Liver (tissue), 9 donors: Measurements from ENCODE around the gene DLEC1. TPM values are rescaled to one million over a fixed set of nuclear protein-coding genes. Genes with fewer than 3 reads are reported as not detected.

Experiments used
- DNase-seq: peaks from one replicate; pipeline ENCODE4 v3.0.0-alpha.2; 2017; ENCODE audit warnings: low spot score
- H3K27ac ChIP-seq, 2 donors: one replicate each; pipeline ENCODE4 v1.7.0; 2013; ENCODE audit warnings: inconsistent platforms in 2 of 2, low read length in 2 of 2, control low read depth in 1 of 2, low read depth in 1 of 2, mild to moderate bottlenecking in 1 of 2
- H3K27me3 ChIP-seq, 4 donors: one replicate each; pipeline versions ENCODE4 v1.6.1 to v1.7.0; 2013; ENCODE audit warnings: low read length in 3 of 4, inconsistent platforms in 1 of 4, mild to moderate bottlenecking in 1 of 4, moderate library complexity in 1 of 4; ENCODE audit not compliant: control insufficient read depth in 4 of 4, insufficient read depth in 4 of 4
- H3K36me3 ChIP-seq, 4 donors: one replicate each; pipeline versions ENCODE4 v1.6.1 to v1.7.0; 2013; ENCODE audit warnings: low read length in 3 of 4, mild to moderate bottlenecking in 3 of 4, low read depth in 1 of 4, moderate library complexity in 1 of 4; ENCODE audit not compliant: control insufficient read depth in 4 of 4, insufficient read depth in 3 of 4
- H3K4me1 ChIP-seq, 4 donors: one replicate each; pipeline versions ENCODE4 v1.6.1 to v1.7.0; 2013; ENCODE audit warnings: low read length in 3 of 4, mild to moderate bottlenecking in 3 of 4, moderate library complexity in 1 of 4; ENCODE audit not compliant: control insufficient read depth in 4 of 4, insufficient read depth in 4 of 4
- H3K4me3 ChIP-seq, 3 donors: one replicate each; pipeline versions ENCODE4 v1.6.1 to v1.7.0; 2013; ENCODE audit warnings: low read length in 3 of 3, control low read depth in 1 of 3, low read depth in 1 of 3, mild to moderate bottlenecking in 1 of 3
- H3K9ac ChIP-seq, 2 donors: one replicate each; pipeline ENCODE4 v1.7.0; 2013; ENCODE audit warnings: low read length in 2 of 2, mild to moderate bottlenecking in 2 of 2, moderate library complexity in 2 of 2, control low read depth in 1 of 2, low read depth in 1 of 2
- H3K9me3 ChIP-seq, 4 donors: one replicate each; pipeline versions ENCODE4 v1.6.1 to v1.7.0; 2013; ENCODE audit warnings: low read length in 3 of 4; ENCODE audit not compliant: control insufficient read depth in 4 of 4
- ATF3 ChIP-seq: IDR thresholded peaks from 2 replicates; pipeline ENCODE4 v1.6.1; 2016; ENCODE audit warnings: antibody characterized with exemption
- CTCF ChIP-seq: fragments of 150-350 bp; IDR thresholded peaks from 2 replicates; pipeline ENCODE4 v1.5.1; 2017; ENCODE audit warnings: improper control_type of control experiment, low read depth, low read length; ENCODE audit not compliant: missing input control
- EGR1 ChIP-seq, 2 donors: IDR thresholded peaks; 2 replicates each; pipeline ENCODE4 v1.6.1; 2016 to 2018; ENCODE audit warnings: antibody characterized with exemption in 2 of 2, low read depth in 2 of 2
- FOXA1 ChIP-seq: IDR thresholded peaks from 2 replicates; pipeline ENCODE4 v1.6.1; 2016; ENCODE audit warnings: antibody characterized with exemption
- FOXA2 ChIP-seq: IDR thresholded peaks from 2 replicates; pipeline ENCODE4 v1.6.1; 2016; ENCODE audit warnings: antibody characterized with exemption
- GABPA ChIP-seq, 2 donors: IDR thresholded peaks in 1 of 2; conservative IDR thresholded peaks in 1 of 2; 2 replicates each; pipeline ENCODE4 v1.6.1; 2016; ENCODE audit warnings: antibody characterized with exemption in 2 of 2, mild to moderate bottlenecking in 1 of 2, moderate library complexity in 1 of 2
- HNF4A ChIP-seq, 2 donors: conservative IDR thresholded peaks; 2 replicates each; pipeline ENCODE4 v1.6.1; 2016; ENCODE audit warnings: antibody characterized with exemption in 2 of 2, mild to moderate bottlenecking in 2 of 2
- HNF4G ChIP-seq: IDR thresholded peaks from 2 replicates; pipeline ENCODE4 v1.6.1; 2016; ENCODE audit warnings: antibody characterized with exemption
- JUND ChIP-seq, 2 donors: IDR thresholded peaks; 2 replicates each; pipeline ENCODE4 v1.6.1; 2016; ENCODE audit warnings: antibody characterized with exemption in 2 of 2
- MAX ChIP-seq: IDR thresholded peaks from 2 replicates; pipeline ENCODE4 v1.6.1; 2016; ENCODE audit warnings: antibody characterized with exemption
- NR2F2 ChIP-seq: IDR thresholded peaks from 2 replicates; pipeline ENCODE4 v1.6.1; 2016; ENCODE audit warnings: antibody characterized with exemption
- RAD21 ChIP-seq, 2 donors: IDR thresholded peaks; 2 replicates each; pipeline ENCODE4 v1.6.1; 2016; ENCODE audit warnings: antibody characterized with exemption in 2 of 2, mild to moderate bottlenecking in 2 of 2
- REST ChIP-seq: IDR thresholded peaks from 2 replicates; pipeline ENCODE4 v1.6.1; 2016; ENCODE audit warnings: antibody characterized with exemption, mild to moderate bottlenecking
- RXRA ChIP-seq, 2 donors: IDR thresholded peaks; 2 replicates each; pipeline ENCODE4 v1.6.1; 2017 to 2018; ENCODE audit warnings: antibody characterized with exemption in 2 of 2, mild to moderate bottlenecking in 1 of 2
- SP1 ChIP-seq: IDR thresholded peaks from 2 replicates; pipeline ENCODE4 v1.6.1; 2018; ENCODE audit warnings: antibody characterized with exemption, mild to moderate bottlenecking
- TAF1 ChIP-seq: conservative IDR thresholded peaks from 2 replicates; pipeline ENCODE4 v1.6.1; 2016; ENCODE audit warnings: antibody characterized with exemption, mild to moderate bottlenecking
- YY1 ChIP-seq: IDR thresholded peaks from 2 replicates; pipeline ENCODE4 v1.6.1; 2016; ENCODE audit warnings: antibody characterized with exemption, mild to moderate bottlenecking
- ZBTB33 ChIP-seq: IDR thresholded peaks from 2 replicates; pipeline ENCODE4 v1.6.1; 2016; ENCODE audit warnings: antibody characterized with exemption
- WGBS: extraction: QIAGEN DNeasy Blood & Tissue Kit; methylation state at CpG from one replicate; pipeline ENCODE4 v1.1.7; 2013; 5-methylcytosine and 5-hydroxymethylcytosine counted together
- polyA plus RNA-seq, 2 donors: library from polyadenylated mRNA; stranded (reverse) in 1 of 2; unstranded in 1 of 2; fragments of 200-250 nt in 1 of 2; fragments of >200 nt in 1 of 2; fragmentation: Nextera tagmentation in 1 of 2; extraction: Ambion mirVana in 1 of 2; gene quantifications; one replicate each; pipeline versions ENCODE4 v1.2.1 to v1.2.3, GENCODE V29; 2013 to 2015
- total RNA-seq, 2 donors: library from RNA; depleted of rRNA; stranded (reverse); fragments of >200 nt; gene quantifications; one replicate each; pipeline ENCODE4 v1.2.3, GENCODE V29; 2014
- donor health status: healthy.
- donor health status: healthy.
- donor health status: healthy.
- donor health status: healthy.
- donor health status: healthy.

The DLEC1 gene
- total and polyA plus RNA-seq, 4 donors = 0.09 to 0.63 (median 0.30) TPM

- Histone ChIP-seq H3K9ac (no peak overlapping the region), H3K4me1 (peaks cover 0 to 6% (median 4%) of the 10 kb centered on the region in 4 donors), H3K27ac (no peak overlapping the region), H3K9me3 (no peaks in the 10 kb centered on the region), H3K36me3 (no peaks in the 10 kb centered on the region), H3K4me3 (no peak overlapping the region), H3K27me3 (no peaks in the 10 kb centered on the region)
- no peak for TF ChIP-seq SP1
- TF ChIP-seq YY1 = no peak
- no peak for TF ChIP-seq JUND (IDR thresholded peaks at IDR 0.05)
- no peak for TF ChIP-seq MAX
- TF ChIP-seq ZBTB33 = no peak
- no peak for TF ChIP-seq GABPA (IDR thresholded peaks at IDR 0.05 in 1 of 2, conservative IDR thresholded peaks at IDR 0.05 in 1 of 2)
- TF ChIP-seq CTCF = no peak
- no peak for TF ChIP-seq HNF4A (conservative IDR thresholded peaks at IDR 0.05)
- TF ChIP-seq TAF1 = no peak
- no peak for TF ChIP-seq RXRA (IDR thresholded peaks at IDR 0.05)
- TF ChIP-seq REST = no peak
- TF ChIP-seq RAD21 (IDR thresholded peaks at IDR 0.05) = no peak
- TF ChIP-seq HNF4G = no peak
- TF ChIP-seq ATF3 = no peak
- no peak for TF ChIP-seq NR2F2
- no peak for TF ChIP-seq FOXA2
- no peak for TF ChIP-seq FOXA1
- 83% methylated on average over 2 of the region's 2 CpGs for WGBS
- DNase-seq = no peak
These were observed 20.1 kb downstream of the DLEC1 start for GRCh38 chr3:38059148-38059547.

GRCh38 chr3:38059591-38059990 is 20.6 kb downstream of the DLEC1 start:
- no peak overlapping the region for H3K9ac ChIP-seq
- no peaks in the 10 kb centered on the region for H3K36me3 ChIP-seq
- H3K27me3 ChIP-seq = no peaks in the 10 kb centered on the region
- WGBS = 91% methylated on average over 7 of the region's 7 CpGs
- no peak for DNase-seq
- no peak overlapping the region for H3K27ac ChIP-seq
- no peak overlapping the region for H3K4me3 ChIP-seq
- peaks cover 0 to 6% (median 4%) of the 10 kb centered on the region in 4 donors for H3K4me1 ChIP-seq
- no peaks in the 10 kb centered on the region for H3K9me3 ChIP-seq
- no peak for TF ChIP-seq NR2F2
- no peak for TF ChIP-seq HNF4A (conservative IDR thresholded peaks at IDR 0.05)
- no peak for TF ChIP-seq GABPA (IDR thresholded peaks at IDR 0.05 in 1 of 2, conservative IDR thresholded peaks at IDR 0.05 in 1 of 2)
- no peak for TF ChIP-seq RXRA (IDR thresholded peaks at IDR 0.05)
- no peak for TF ChIP-seq RAD21 (IDR thresholded peaks at IDR 0.05)
- no peak for TF ChIP-seq MAX
- no peak for TF ChIP-seq ATF3
- no peak for TF ChIP-seq FOXA2
- TF ChIP-seq ZBTB33 = no peak
- no peak for TF ChIP-seq HNF4G
- no peak for TF ChIP-seq SP1
- no peak for TF ChIP-seq FOXA1
- no peak for TF ChIP-seq TAF1
- TF ChIP-seq EGR1 (IDR thresholded peaks at IDR 0.05; ENCODE audit: low read depth in 2 of 2) = no peak
- no peak for TF ChIP-seq YY1
- TF ChIP-seq JUND (IDR thresholded peaks at IDR 0.05) = no peak
- no peak for TF ChIP-seq CTCF
